Kidney (tissue), 14 donors: ENCODE data around the gene NEUROD4. TPM values are rescaled to one million over a fixed set of nuclear protein-coding genes. Genes with fewer than 3 reads are reported as not detected.

ENCODE experiments used
- DNase-seq, 5 donors: peaks; one replicate each; pipeline ENCODE4 v3.0.0-alpha.2; 2013 to 2020
- FAIRE-seq: peaks from 2 replicates; lab custom pipeline; 2012; peaks lifted over from hg19 to GRCh38; lab: Jason Lieb, UNC
- H3K27ac ChIP-seq, 2 donors: one replicate each; pipeline ENCODE4 v1.7.0; 2013; ENCODE audit warnings: low read depth in 2 of 2, low read length in 2 of 2, inconsistent platforms in 1 of 2
- H3K27me3 ChIP-seq: one replicate; pipeline ENCODE4 v1.7.1; 2013; ENCODE audit warnings: low read length, inconsistent platforms; ENCODE audit not compliant: control insufficient read depth, insufficient read depth
- H3K36me3 ChIP-seq, 3 donors: one replicate each; pipeline versions ENCODE4 v1.7.0 to v1.7.1; 2013; ENCODE audit warnings: low read length in 3 of 3, control low read depth in 1 of 3, inconsistent platforms in 1 of 3; ENCODE audit not compliant: insufficient read depth in 3 of 3, control insufficient read depth in 2 of 3
- H3K4me1 ChIP-seq, 3 donors: one replicate each; pipeline versions ENCODE4 v1.7.0 to v1.7.1; 2013; ENCODE audit warnings: low read length in 3 of 3, inconsistent platforms in 1 of 3, low read depth in 1 of 3; ENCODE audit not compliant: control insufficient read depth in 2 of 3, insufficient read depth in 2 of 3
- H3K4me3 ChIP-seq, 3 donors: one replicate each; pipeline versions ENCODE4 v1.7.0 to v1.8.1; 2013; ENCODE audit warnings: low read length in 3 of 3, control low read depth in 1 of 3, inconsistent platforms in 1 of 3
- H3K9ac ChIP-seq, 3 donors: one replicate each; pipeline versions ENCODE4 v1.7.0 to v1.7.1; 2013; ENCODE audit warnings: low read length in 3 of 3, control low read depth in 1 of 3, inconsistent platforms in 1 of 3
- H3K9me3 ChIP-seq, 3 donors: one replicate each; pipeline versions ENCODE4 v1.7.0 to v1.7.1; 2013; ENCODE audit warnings: low read length in 3 of 3, control low read depth in 1 of 3, inconsistent platforms in 1 of 3; ENCODE audit not compliant: control insufficient read depth in 2 of 3, insufficient read depth in 1 of 3
- intact Hi-C: fragments of 100-400 bp; cut with DNase I; formaldehyde crosslinking; loops from one replicate; pipeline ENCODE4 v1.11.1; 2022
- polyA plus RNA-seq: library from polyadenylated mRNA; stranded (reverse); fragments of 350-450 nt; fragmentation: Illumina TruSeq; extraction: RNeasy Lipid Tissue Mini Kit (QIAGEN cat#74804); gene quantifications from one replicate; pipeline ENCODE4 v1.2.3, GENCODE V29; 2014; ENCODE audit warnings: low read depth, low replicate concordance; ENCODE audit not compliant: insufficient read depth
- total RNA-seq: library from RNA; stranded (reverse); fragmentation: NEBNext Ultra II Directional; extraction: Animal tissue kit (Norgen Biotek cat#: 25700); gene quantifications from one replicate; pipeline ENCODE4 v1.2.1, GENCODE V29; 2021
- TF ChIP-seq, protein P1 (sequence below): IDR thresholded peaks from 3 replicates; pipeline ENCODE4 v1.5.1; 2012; ENCODE audit warnings: mild to moderate bottlenecking, moderate library complexity, borderline replicate concordance; ENCODE audit not compliant: insufficient read depth; ENCODE audit errors: extremely low read depth
- donor health status: control.
- donor health status: control.
- donor health status: control.
- donor health status: control.
- donor health status: control.
- donor health status: DM: yes; HTN: yes; CAD: no.
- donor health status: Normal renal cell carcinoma (clear cell type).

The NEUROD4 gene
- total and polyA plus RNA-seq, 2 donors from 2014 or later: not detected

GRCh38 chr12:55058776-55059175 is 39.0 kb downstream of the NEUROD4 start:
- Histone ChIP-seq H3K9ac (no peak overlapping the region), H3K27me3 (no peaks in the 10 kb centered on the region), H3K4me1 (no peaks in the 10 kb centered on the region), H3K9me3 (no peaks in the 10 kb centered on the region), H3K4me3 (no peak overlapping the region), H3K36me3 (no peaks in the 10 kb centered on the region), H3K27ac (no peak overlapping the region)
- intact Hi-C loops: no loop called here
- FAIRE-seq: no peak
- no peak for DNase-seq
- TF ChIP-seq, protein P1, sequence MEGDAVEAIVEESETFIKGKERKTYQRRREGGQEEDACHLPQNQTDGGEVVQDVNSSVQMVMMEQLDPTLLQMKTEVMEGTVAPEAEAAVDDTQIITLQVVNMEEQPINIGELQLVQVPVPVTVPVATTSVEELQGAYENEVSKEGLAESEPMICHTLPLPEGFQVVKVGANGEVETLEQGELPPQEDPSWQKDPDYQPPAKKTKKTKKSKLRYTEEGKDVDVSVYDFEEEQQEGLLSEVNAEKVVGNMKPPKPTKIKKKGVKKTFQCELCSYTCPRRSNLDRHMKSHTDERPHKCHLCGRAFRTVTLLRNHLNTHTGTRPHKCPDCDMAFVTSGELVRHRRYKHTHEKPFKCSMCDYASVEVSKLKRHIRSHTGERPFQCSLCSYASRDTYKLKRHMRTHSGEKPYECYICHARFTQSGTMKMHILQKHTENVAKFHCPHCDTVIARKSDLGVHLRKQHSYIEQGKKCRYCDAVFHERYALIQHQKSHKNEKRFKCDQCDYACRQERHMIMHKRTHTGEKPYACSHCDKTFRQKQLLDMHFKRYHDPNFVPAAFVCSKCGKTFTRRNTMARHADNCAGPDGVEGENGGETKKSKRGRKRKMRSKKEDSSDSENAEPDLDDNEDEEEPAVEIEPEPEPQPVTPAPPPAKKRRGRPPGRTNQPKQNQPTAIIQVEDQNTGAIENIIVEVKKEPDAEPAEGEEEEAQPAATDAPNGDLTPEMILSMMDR: no peak

GRCh38 chr12:55060470-55060869 is 40.7 kb downstream of the NEUROD4 start:
- Histone ChIP-seq H3K4me1 (no peaks in the 10 kb centered on the region), H3K27me3 (no peaks in the 10 kb centered on the region), H3K36me3 (no peaks in the 10 kb centered on the region), H3K9ac (no peak overlapping the region), H3K9me3 (no peaks in the 10 kb centered on the region), H3K27ac (no peak overlapping the region), H3K4me3 (no peak overlapping the region)
- TF ChIP-seq, protein P1: no peak
- intact Hi-C loops: no loop called here
- no peak for FAIRE-seq
- DNase-seq: no peak

- intact Hi-C loops: no loop called here
- H3K27ac ChIP-seq: no peak overlapping the region
- H3K9ac ChIP-seq: no peak overlapping the region
- FAIRE-seq: no peak
- H3K4me1 ChIP-seq: no peaks in the 10 kb centered on the region
- no peaks in the 10 kb centered on the region for H3K36me3 ChIP-seq
- TF ChIP-seq, protein P1: no peak
- H3K9me3 ChIP-seq: no peaks in the 10 kb centered on the region
- no peak overlapping the region for H3K4me3 ChIP-seq
- H3K27me3 ChIP-seq: no peaks in the 10 kb centered on the region
- DNase-seq: no peak
These were observed 41.2 kb downstream of the NEUROD4 start for GRCh38 chr12:55061024-55061423.

DNA sequence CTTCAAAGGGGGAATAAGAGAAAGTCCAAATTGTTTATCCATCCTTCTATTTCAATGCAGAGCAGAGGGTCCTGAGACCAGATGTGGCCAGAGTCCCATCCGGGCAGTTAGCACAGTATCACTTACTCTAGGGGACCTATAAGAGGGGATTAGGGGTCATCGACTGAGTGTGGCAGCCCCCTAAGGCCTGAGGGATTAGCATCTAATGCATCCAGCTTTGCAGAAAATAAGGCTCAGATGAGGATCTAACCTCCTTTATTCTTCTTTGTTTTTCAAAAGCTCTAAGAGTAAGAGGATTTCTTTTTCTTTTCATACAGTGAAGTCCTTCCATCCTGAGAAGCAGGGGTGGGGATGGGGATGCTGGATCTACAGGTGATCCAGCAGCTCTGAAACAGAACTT is 43.5 kb downstream of the NEUROD4 start:
- Histone ChIP-seq H3K4me1 (no peaks in the 10 kb centered on the region), H3K9ac (no peak overlapping the region), H3K4me3 (no peak overlapping the region), H3K9me3 (no peaks in the 10 kb centered on the region), H3K36me3 (no peaks in the 10 kb centered on the region), H3K27me3 (no peaks in the 10 kb centered on the region), H3K27ac (no peak overlapping the region)
- DNase-seq (no peak), FAIRE-seq (no peak)
- TF ChIP-seq, protein P1: no peak
- intact Hi-C loops: no loop called here
